Transverse colon (tissue), 4 donors: ENCODE results near the gene CMTM7. TPM values are rescaled to one million over a fixed set of nuclear protein-coding genes. Genes with fewer than 3 reads are reported as not detected.

Source experiments
- DNase-seq: peaks from one replicate; pipeline ENCODE4 v3.0.0-alpha.2; 2019
- H3K27ac ChIP-seq, 4 donors: fragments of 200-600 bp; sonication (generic); 2 replicates each; pipeline ENCODE4 v1.5.1; 2016 to 2018; ENCODE audit warnings: inconsistent platforms in 4 of 4
- H3K27me3 ChIP-seq: fragments of 200-600 bp; sonication (generic); 2 replicates; pipeline ENCODE4 v1.5.1; 2017; ENCODE audit warnings: inconsistent platforms
- H3K36me3 ChIP-seq, 4 donors: fragments of 200-600 bp; sonication (generic); 2 replicates each; pipeline ENCODE4 v1.5.1; 2017 to 2019; ENCODE audit warnings: inconsistent platforms in 4 of 4
- H3K4me1 ChIP-seq, 4 donors: fragments of 200-600 bp; sonication (generic); 2 replicates each; pipeline ENCODE4 v1.5.1; 2017 to 2020; ENCODE audit warnings: inconsistent platforms in 4 of 4
- H3K4me3 ChIP-seq, 4 donors: fragments of 200-600 bp; sonication (generic); 1 replicate in 1 of 4; 2 replicates in 3 of 4; pipeline versions ENCODE4 v1.5.1 to v1.6.1; 2017 to 2019; ENCODE audit warnings: inconsistent platforms in 4 of 4
- H3K9me3 ChIP-seq, 2 donors: fragments of 200-600 bp; sonication (generic); 2 replicates each; pipeline ENCODE4 v1.5.1; 2017 to 2019; ENCODE audit warnings: inconsistent platforms in 2 of 2
- EP300 ChIP-seq: sonication (generic); formaldehyde crosslinking; IDR thresholded peaks from one replicate; pipeline ENCODE4 v1.6.1; 2017; ENCODE audit warnings: antibody characterized with exemption, low read depth
- POLR2A ChIP-seq: fragments of 450-650 bp; IDR thresholded peaks from one replicate; pipeline ENCODE4 v1.6.1; 2016; ENCODE audit warnings: antibody characterized with exemption, mild to moderate bottlenecking, moderate library complexity
- POLR2AphosphoS5 ChIP-seq, 3 donors: sonication (generic); formaldehyde crosslinking; IDR thresholded peaks; one replicate each; pipeline ENCODE4 v1.6.1; 2016; ENCODE audit warnings: antibody characterized with exemption in 3 of 3
- WGBS, 2 donors: methylation state at CpG; one replicate each; pipeline ENCODE4 v1.1.5; 2018; ENCODE audit warnings: low coverage in 1 of 2; 5-methylcytosine and 5-hydroxymethylcytosine counted together
- in situ Hi-C, 4 donors: fragments of 200-750 bp; cut with MboI; loops; one replicate each; pipeline versions ENCODE4 v1.15.0 to v1.15.1; 2017; ENCODE audit warnings: low sequenced_read_pairs in 3 of 4, low pct_ligation_motif_present in 1 of 4, low pct_unique_long_range_greater_than_20kb in 1 of 4
- intact Hi-C: fragments of 100-400 bp; cut with DNase I; formaldehyde crosslinking; loops from one replicate; pipeline ENCODE4 v1.15.1; 2023; ENCODE audit warnings: low total_unique reads
- total RNA-seq, 4 donors: library from RNA; depleted of rRNA; stranded (reverse); fragments of >200 nt; gene quantifications; one replicate each; pipeline ENCODE4 v1.1.0, GENCODE V29; 2016
- TF ChIP-seq, protein P1 (sequence below), 5 experiments: fragments of 200-600 bp in 3 of 5; fragments of 450-650 bp in 2 of 5; sonication (generic) in 3 of 5; IDR thresholded peaks; 1 replicate in 2 of 5; 2 replicates in 3 of 5; pipeline ENCODE4 v1.5.1; 2016 to 2017; ENCODE audit warnings: antibody characterized with exemption in 5 of 5, inconsistent platforms in 3 of 5, mild to moderate bottlenecking in 2 of 5, moderate library complexity in 1 of 5

CMTM7 gene
- total RNA-seq, 4 donors from 2014 or later, result 3.4 to 16.0 (median 7.1) TPM

GRCh38 chr3:32492684-32493436, 101.2 kb downstream of the CMTM7 start:
- H3K4me3 ChIP-seq, result no peak overlapping the region
- H3K27ac ChIP-seq, result no peak overlapping the region
- peaks cover 3 to 44% (median 12%) of the 10 kb centered on the region in 4 donors for H3K4me1 ChIP-seq
- no peak for TF ChIP-seq POLR2AphosphoS5 (IDR thresholded peaks at IDR 0.05)
- intact Hi-C loops, result no loop called here
- peaks cover 0 to 5% (median 3%) of the 10 kb centered on the region in 4 donors for H3K36me3 ChIP-seq
- WGBS, 2 donors, result 48 to 76% methylated on average over 2 to 3 of the region's 3 CpGs
- no peak for DNase-seq
- in situ Hi-C loops, result no loop called here
- no peaks in the 10 kb centered on the region for H3K27me3 ChIP-seq
- H3K9me3 ChIP-seq, result no peaks in the 10 kb centered on the region

DNA sequence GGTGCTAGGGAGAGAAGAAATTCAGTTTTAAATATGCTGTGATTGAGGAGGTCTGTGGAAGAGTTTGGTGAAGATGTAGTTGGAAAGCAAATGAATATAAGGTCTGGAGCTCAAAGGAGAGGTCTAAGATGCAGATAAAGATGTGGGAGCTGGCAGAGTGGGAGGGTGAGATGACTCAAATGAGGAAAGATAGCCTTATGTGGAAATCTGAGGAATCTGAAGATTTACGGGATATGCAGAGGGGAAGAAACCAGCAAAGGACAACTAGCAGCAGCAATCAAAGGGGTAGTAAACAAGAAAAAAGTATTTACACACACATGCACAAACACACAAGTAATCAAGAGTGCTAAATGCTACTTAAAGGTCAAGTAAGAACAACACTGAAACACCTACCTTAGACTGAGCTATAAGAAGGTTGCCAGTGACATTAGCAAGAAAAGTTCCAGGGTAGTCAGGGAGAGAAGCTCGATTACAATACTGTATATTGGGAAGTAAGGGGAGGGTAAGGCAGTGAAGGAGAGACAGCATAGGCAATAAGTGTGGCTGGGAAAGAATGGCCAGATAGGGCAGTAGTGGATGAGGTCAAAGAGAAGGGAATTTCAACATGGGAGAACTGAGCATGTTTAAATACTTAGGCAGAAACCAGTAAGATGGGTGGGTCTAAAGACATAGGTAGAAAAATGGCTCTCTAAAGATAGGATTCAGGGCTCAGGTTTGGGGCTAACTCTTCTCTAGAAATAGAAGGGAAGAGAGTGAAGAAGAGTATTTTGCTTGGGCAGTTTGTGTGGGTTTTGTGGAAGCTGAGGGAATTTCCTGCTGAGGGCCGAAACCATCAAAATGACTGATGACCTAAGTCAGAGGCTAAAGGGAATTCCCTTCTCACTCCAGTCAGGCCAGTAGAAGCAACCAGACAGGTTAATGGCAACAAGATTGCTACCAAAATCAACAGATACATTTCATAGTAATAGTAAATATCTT, 102.1 kb downstream of the CMTM7 start:
- in situ Hi-C loops (no loop called here), intact Hi-C loops (no loop called here)
- DNase-seq, result no peak
- Histone ChIP-seq H3K4me3 (no peak overlapping the region), H3K4me1 (peaks cover 3 to 47% (median 14%) of the 10 kb centered on the region in 4 donors), H3K9me3 (no peaks in the 10 kb centered on the region), H3K27me3 (no peaks in the 10 kb centered on the region), H3K27ac (no peak overlapping the region), H3K36me3 (peaks cover 0 to 5% (median 0%) of the 10 kb centered on the region in 4 donors)
- WGBS, 2 donors, result 68 to 73% methylated on average over 3 of the region's 3 CpGs
- no peak for TF ChIP-seq POLR2A

GRCh38 chr3:32495085-32495484, 103.4 kb downstream of the CMTM7 start:
- Histone ChIP-seq H3K4me3 (no peak overlapping the region), H3K4me1 (peaks cover 3 to 55% (median 20%) of the 10 kb centered on the region in 4 donors), H3K9me3 (no peaks in the 10 kb centered on the region), H3K36me3 (peaks cover 0 to 3% (median 0%) of the 10 kb centered on the region in 4 donors), H3K27me3 (no peaks in the 10 kb centered on the region), H3K27ac (no peak overlapping the region)
- in situ Hi-C loops (no loop called here), intact Hi-C loops (no loop called here)
- no peak for DNase-seq
- TF ChIP-seq POLR2AphosphoS5 (IDR thresholded peaks at IDR 0.05), result no peak
- no peak for TF ChIP-seq POLR2A
- no peak for TF ChIP-seq EP300

- Histone ChIP-seq H3K27me3 (no peaks in the 10 kb centered on the region), H3K36me3 (no peaks in the 10 kb centered on the region), H3K4me3 (no peak overlapping the region), H3K27ac (no peak overlapping the region), H3K4me1 (peaks cover 3 to 60% (median 21%) of the 10 kb centered on the region in 4 donors), H3K9me3 (no peaks in the 10 kb centered on the region)
- DNase-seq, result no peak
- WGBS, 2 donors, result 67 to 81% methylated on average over 1 to 2 of the region's 2 CpGs
- intact Hi-C loops (no loop called here), in situ Hi-C loops (no loop called here)
- TF ChIP-seq POLR2AphosphoS5 (IDR thresholded peaks at IDR 0.05), result no peak
- no peak for TF ChIP-seq EP300
- TF ChIP-seq, protein P1, sequence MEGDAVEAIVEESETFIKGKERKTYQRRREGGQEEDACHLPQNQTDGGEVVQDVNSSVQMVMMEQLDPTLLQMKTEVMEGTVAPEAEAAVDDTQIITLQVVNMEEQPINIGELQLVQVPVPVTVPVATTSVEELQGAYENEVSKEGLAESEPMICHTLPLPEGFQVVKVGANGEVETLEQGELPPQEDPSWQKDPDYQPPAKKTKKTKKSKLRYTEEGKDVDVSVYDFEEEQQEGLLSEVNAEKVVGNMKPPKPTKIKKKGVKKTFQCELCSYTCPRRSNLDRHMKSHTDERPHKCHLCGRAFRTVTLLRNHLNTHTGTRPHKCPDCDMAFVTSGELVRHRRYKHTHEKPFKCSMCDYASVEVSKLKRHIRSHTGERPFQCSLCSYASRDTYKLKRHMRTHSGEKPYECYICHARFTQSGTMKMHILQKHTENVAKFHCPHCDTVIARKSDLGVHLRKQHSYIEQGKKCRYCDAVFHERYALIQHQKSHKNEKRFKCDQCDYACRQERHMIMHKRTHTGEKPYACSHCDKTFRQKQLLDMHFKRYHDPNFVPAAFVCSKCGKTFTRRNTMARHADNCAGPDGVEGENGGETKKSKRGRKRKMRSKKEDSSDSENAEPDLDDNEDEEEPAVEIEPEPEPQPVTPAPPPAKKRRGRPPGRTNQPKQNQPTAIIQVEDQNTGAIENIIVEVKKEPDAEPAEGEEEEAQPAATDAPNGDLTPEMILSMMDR (IDR thresholded peaks at IDR 0.05), result no peak
- TF ChIP-seq POLR2A, result no peak
These were observed 104.0 kb downstream of the CMTM7 start for GRCh38 chr3:32495609-32496008.

DNA sequence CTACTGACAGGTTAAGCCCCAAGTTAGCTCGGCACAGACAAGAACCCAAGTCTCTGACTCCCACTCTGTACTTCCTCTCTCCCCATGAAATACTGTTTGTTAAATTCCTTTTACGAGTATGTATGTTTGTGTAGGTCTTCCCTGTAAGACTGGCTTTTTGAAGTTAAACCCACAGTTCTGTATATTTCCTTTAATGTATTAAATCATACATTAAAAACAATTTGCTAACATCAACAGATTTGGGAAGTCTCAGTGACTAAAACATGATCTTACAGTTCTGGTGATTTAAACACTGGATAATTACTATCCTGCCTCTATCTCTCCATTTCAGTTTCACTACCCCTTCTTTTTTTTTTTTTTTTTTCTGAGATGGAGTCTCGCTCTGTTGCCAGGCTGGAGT, 106.6 kb downstream of the CMTM7 start:
- 58 to 68% methylated on average over 3 of the region's 3 CpGs for WGBS, 2 donors
- H3K9me3 ChIP-seq, result no peaks in the 10 kb centered on the region

More for the DNA sequence above, 106.6 kb downstream of the CMTM7 start:
- Histone ChIP-seq H3K4me3 (no peak overlapping the region), H3K4me1 (peaks cover 7 to 67% (median 29%) of the 10 kb centered on the region in 4 donors), H3K36me3 (no peaks in the 10 kb centered on the region), H3K27ac (no peak overlapping the region), H3K27me3 (no peaks in the 10 kb centered on the region)
- no peak for DNase-seq
- intact Hi-C loops (no loop called here), in situ Hi-C loops (no loop called here)
- TF ChIP-seq EP300 (no peak), POLR2A (no peak), POLR2AphosphoS5 (IDR thresholded peaks at IDR 0.05) (no peak)
- TF ChIP-seq, protein P1 (IDR thresholded peaks at IDR 0.05), result no peak
